Neural cell (in vitro differentiated cells): ENCODE measurements around the gene DPYD. TPM values are rescaled to one million over a fixed set of nuclear protein-coding genes. Genes with fewer than 3 reads are reported as not detected.

Experiments used
- H2AFZ ChIP-seq: fragments of 200-600, 300-800 bp; sonication (generic), shearing (Covaris generic); 2 replicates; pipeline ENCODE4 v1.6.0; 2014; ENCODE audit warnings: low read depth, mild to moderate bottlenecking, antibody characterized with exemption, low read length, moderate library complexity
- H3F3A ChIP-seq: fragments of 200-600 bp; shearing (Covaris generic); 2 replicates; pipeline ENCODE4 v1.6.1; 2016; ENCODE audit warnings: mild to moderate bottlenecking, moderate library complexity, mixed read lengths, antibody characterized with exemption, low read length; ENCODE audit not compliant: insufficient read depth, poor library complexity, severe bottlenecking
- H3K27ac ChIP-seq: fragments of 200-600, 300-800 bp; sonication (generic), shearing (Covaris generic); 2 replicates; pipeline ENCODE4 v1.5.1; 2014; ENCODE audit warnings: mild to moderate bottlenecking, low read length, moderate library complexity
- H3K27me3 ChIP-seq: fragments of 300-800, 200-600 bp; sonication (generic), shearing (Covaris generic); 2 replicates; pipeline ENCODE4 v1.6.0; 2014; ENCODE audit warnings: mild to moderate bottlenecking, low read depth, low read length, moderate library complexity; ENCODE audit not compliant: insufficient read depth
- H3K36me3 ChIP-seq: fragments of 300-800, 200-600 bp; sonication (generic), shearing (Covaris generic); 2 replicates; pipeline ENCODE4 v1.5.1; 2014; ENCODE audit warnings: mild to moderate bottlenecking, antibody characterized with exemption, low read length, moderate library complexity; ENCODE audit not compliant: insufficient read depth
- H3K4me2 ChIP-seq: fragments of 300-800, 200-600 bp; sonication (generic), shearing (Covaris generic); 2 replicates; pipeline ENCODE4 v1.6.0; 2014; ENCODE audit warnings: mild to moderate bottlenecking, low read length
- H3K4me3 ChIP-seq: fragments of 300-800, 200-600 bp; sonication (generic), shearing (Covaris generic); 2 replicates; pipeline ENCODE4 v1.5.1; 2014; ENCODE audit warnings: mild to moderate bottlenecking, low read length, moderate library complexity
- H3K79me2 ChIP-seq: fragments of 200-600 bp; shearing (Covaris generic); replicated peaks from 2 replicates; pipeline ENCODE4 v1.6.0; 2014; ENCODE audit warnings: mild to moderate bottlenecking, low read length, moderate library complexity; ENCODE audit not compliant: insufficient read depth
- H3K9ac ChIP-seq: fragments of 300-800, 200-600 bp; sonication (generic), shearing (Covaris generic); 2 replicates; pipeline ENCODE4 v1.6.1; 2016; ENCODE audit warnings: mild to moderate bottlenecking, low read length, mixed read lengths
- H3K9me2 ChIP-seq: fragments of 200-600 bp; shearing (Covaris generic); 2 replicates; pipeline ENCODE4 v1.6.1; 2016; ENCODE audit warnings: mild to moderate bottlenecking, low read length, mixed read lengths; ENCODE audit not compliant: insufficient read depth
- H3K9me3 ChIP-seq: fragments of 200-600, 300-800 bp; sonication (generic), shearing (Covaris generic); 2 replicates; pipeline ENCODE4 v1.6.1; 2016; ENCODE audit warnings: mild to moderate bottlenecking, mixed run types, low read length, moderate library complexity, mixed read lengths
- H4K20me1 ChIP-seq: fragments of 200-600 bp; shearing (Covaris generic); 2 replicates; pipeline ENCODE4 v1.6.1; 2016; ENCODE audit warnings: mild to moderate bottlenecking, mixed run types; ENCODE audit not compliant: insufficient read depth
- CTCF ChIP-seq: fragments of 450-650 bp; IDR thresholded peaks from 2 replicates; pipeline ENCODE4 v1.5.1; 2014; ENCODE audit warnings: antibody characterized with exemption, mild to moderate bottlenecking, moderate library complexity; ENCODE audit not compliant: poor library complexity, severe bottlenecking
- EP300 ChIP-seq: fragments of 450-650 bp; conservative IDR thresholded peaks from 2 replicates; pipeline ENCODE4 v1.6.1; 2014; ENCODE audit warnings: antibody characterized with exemption, mild to moderate bottlenecking, moderate library complexity; ENCODE audit not compliant: poor library complexity, severe bottlenecking
- EZH2 ChIP-seq: fragments of 200-600, 300-800 bp; shearing (Covaris generic), sonication (generic); IDR thresholded peaks from 2 replicates; pipeline ENCODE4 v1.6.1; 2014; ENCODE audit warnings: antibody characterized with exemption, low read length, borderline replicate concordance, mild to moderate bottlenecking; ENCODE audit not compliant: insufficient read depth, poor library complexity, severe bottlenecking
- MXI1 ChIP-seq: fragments of 450-650 bp; conservative IDR thresholded peaks from 2 replicates; pipeline ENCODE4 v1.6.1; 2014; ENCODE audit warnings: antibody characterized with exemption, mild to moderate bottlenecking; ENCODE audit not compliant: poor library complexity, severe bottlenecking
- POLR2AphosphoS5 ChIP-seq: IDR thresholded peaks from 2 replicates; pipeline ENCODE4 v1.6.1; 2012
- RAD21 ChIP-seq: fragments of 450-650 bp; conservative IDR thresholded peaks from 2 replicates; pipeline ENCODE4 v1.6.1; 2014; ENCODE audit warnings: antibody characterized with exemption, mild to moderate bottlenecking, moderate library complexity
- SMC3 ChIP-seq: fragments of 450-650 bp; conservative IDR thresholded peaks from 2 replicates; pipeline ENCODE4 v1.6.1; 2014; ENCODE audit warnings: antibody characterized with exemption, mild to moderate bottlenecking, moderate library complexity; ENCODE audit not compliant: poor library complexity
- TAF1 ChIP-seq: IDR thresholded peaks from 2 replicates; pipeline ENCODE4 v1.6.1; 2012; ENCODE audit warnings: low read depth
- polyA plus RNA-seq: library from polyadenylated mRNA; depleted of rRNA; stranded (reverse); fragments of >200 nt; gene quantifications from 2 replicates; pipeline ENCODE4 v1.2.3, GENCODE V29; 2014
- TF ChIP-seq, protein P1 (sequence below): IDR thresholded peaks from 2 replicates; pipeline ENCODE4 v1.6.1; 2012; ENCODE audit warnings: borderline replicate concordance

Gene DPYD
- polyA plus RNA-seq, 1 donor from 2014 or later = 6.7 TPM

GRCh38 chr1:97869441-97869840 lies 51.4 kb downstream of the DPYD start:
- Histone ChIP-seq H3K27ac (no peak overlapping the region), H3K9ac (no peak overlapping the region), H3K36me3 (no peaks in the 10 kb centered on the region), H2AFZ (no peak overlapping the region), H3K9me3 (peaks cover 8% of the 10 kb centered on the region), H4K20me1 (no peaks in the 10 kb centered on the region), H3K79me2 (no peaks in the 10 kb centered on the region), H3K4me2 (no peak overlapping the region), H3K27me3 (no peaks in the 10 kb centered on the region), H3K9me2 (no peaks in the 10 kb centered on the region), H3F3A (no peaks in the 10 kb centered on the region), H3K4me3 (no peak overlapping the region)
- TF ChIP-seq POLR2AphosphoS5 (no peak), RAD21 (no peak), TAF1 (no peak), CTCF (no peak)
- TF ChIP-seq, protein P1, sequence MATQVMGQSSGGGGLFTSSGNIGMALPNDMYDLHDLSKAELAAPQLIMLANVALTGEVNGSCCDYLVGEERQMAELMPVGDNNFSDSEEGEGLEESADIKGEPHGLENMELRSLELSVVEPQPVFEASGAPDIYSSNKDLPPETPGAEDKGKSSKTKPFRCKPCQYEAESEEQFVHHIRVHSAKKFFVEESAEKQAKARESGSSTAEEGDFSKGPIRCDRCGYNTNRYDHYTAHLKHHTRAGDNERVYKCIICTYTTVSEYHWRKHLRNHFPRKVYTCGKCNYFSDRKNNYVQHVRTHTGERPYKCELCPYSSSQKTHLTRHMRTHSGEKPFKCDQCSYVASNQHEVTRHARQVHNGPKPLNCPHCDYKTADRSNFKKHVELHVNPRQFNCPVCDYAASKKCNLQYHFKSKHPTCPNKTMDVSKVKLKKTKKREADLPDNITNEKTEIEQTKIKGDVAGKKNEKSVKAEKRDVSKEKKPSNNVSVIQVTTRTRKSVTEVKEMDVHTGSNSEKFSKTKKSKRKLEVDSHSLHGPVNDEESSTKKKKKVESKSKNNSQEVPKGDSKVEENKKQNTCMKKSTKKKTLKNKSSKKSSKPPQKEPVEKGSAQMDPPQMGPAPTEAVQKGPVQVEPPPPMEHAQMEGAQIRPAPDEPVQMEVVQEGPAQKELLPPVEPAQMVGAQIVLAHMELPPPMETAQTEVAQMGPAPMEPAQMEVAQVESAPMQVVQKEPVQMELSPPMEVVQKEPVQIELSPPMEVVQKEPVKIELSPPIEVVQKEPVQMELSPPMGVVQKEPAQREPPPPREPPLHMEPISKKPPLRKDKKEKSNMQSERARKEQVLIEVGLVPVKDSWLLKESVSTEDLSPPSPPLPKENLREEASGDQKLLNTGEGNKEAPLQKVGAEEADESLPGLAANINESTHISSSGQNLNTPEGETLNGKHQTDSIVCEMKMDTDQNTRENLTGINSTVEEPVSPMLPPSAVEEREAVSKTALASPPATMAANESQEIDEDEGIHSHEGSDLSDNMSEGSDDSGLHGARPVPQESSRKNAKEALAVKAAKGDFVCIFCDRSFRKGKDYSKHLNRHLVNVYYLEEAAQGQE = no peak

DNA sequence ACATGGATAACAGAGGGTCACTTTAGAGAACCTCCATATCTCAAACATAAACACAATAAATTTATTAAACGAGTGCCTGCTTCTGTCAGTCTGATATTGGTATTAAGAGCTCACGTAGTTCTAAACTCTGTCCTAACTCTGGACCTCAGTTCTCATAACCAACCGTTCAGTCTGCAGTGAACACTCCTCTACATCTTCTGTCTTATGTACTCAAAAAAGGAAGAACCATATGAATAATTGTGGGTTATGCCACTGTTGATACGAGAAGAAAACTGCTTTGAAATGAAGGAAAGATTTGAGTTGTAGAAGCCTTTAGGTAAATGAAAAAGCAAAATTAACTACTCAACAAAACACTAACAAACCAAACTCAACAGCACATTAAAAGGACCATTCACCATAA lies 53.7 kb downstream of the DPYD start:
- Histone ChIP-seq H3K9me2 (no peaks in the 10 kb centered on the region), H3K79me2 (no peaks in the 10 kb centered on the region)

More for the DNA sequence above, 53.7 kb downstream of the DPYD start:
- no peak overlapping the region for H3K9ac ChIP-seq
- no peak overlapping the region for H3K4me3 ChIP-seq
- H3K27me3 ChIP-seq = no peaks in the 10 kb centered on the region
- no peak overlapping the region for H3K27ac ChIP-seq
- no peak overlapping the region for H2AFZ ChIP-seq
- TF ChIP-seq RAD21 (no peak), POLR2AphosphoS5 (no peak), CTCF (no peak), TAF1 (no peak), SMC3 (no peak), EZH2 (no peak), MXI1 (no peak), EP300 (no peak)
- TF ChIP-seq, protein P1 = no peak
- no peaks in the 10 kb centered on the region for H3K36me3 ChIP-seq
- no peaks in the 10 kb centered on the region for H4K20me1 ChIP-seq
- no peak overlapping the region for H3K4me2 ChIP-seq
- no peaks in the 10 kb centered on the region for H3F3A ChIP-seq
- H3K9me3 ChIP-seq = peaks cover 8% of the 10 kb centered on the region
